GM12872 (cell line): ENCODE results near the gene OVOL3.

Source experiments
- CTCF ChIP-seq: IDR thresholded peaks from 3 replicates; pipeline ENCODE4 v1.5.1; 2011; ENCODE audit warnings: low read depth, mild to moderate bottlenecking, low read length, moderate library complexity; ENCODE audit not compliant: insufficient read depth

Gene OVOL3

GRCh38 chr19:36103040-36103626 is 7.8 kb upstream of the OVOL3 start:
- TF ChIP-seq CTCF: no peak

GRCh38 chr19:36103842-36104552 is 6.9 kb upstream of the OVOL3 start:
- no peak for TF ChIP-seq CTCF

- no peak for TF ChIP-seq CTCF
These were observed 4.5 kb upstream of the OVOL3 start for GRCh38 chr19:36106441-36106840.

GRCh38 chr19:36106991-36107390 is 4.0 kb upstream of the OVOL3 start:
- no peak for TF ChIP-seq CTCF

- no peak for TF ChIP-seq CTCF
These were observed 2.3 kb upstream of the OVOL3 start for GRCh38 chr19:36108684-36109083.

GRCh38 chr19:36111200-36111539 is 227 bp downstream of the OVOL3 start:
- TF ChIP-seq CTCF: no peak

GRCh38 chr19:36112678-36113077 is 1.7 kb downstream of the OVOL3 start:
- TF ChIP-seq CTCF: no peak

GRCh38 chr19:36113425-36113824 is 2.5 kb downstream of the OVOL3 start:
- TF ChIP-seq CTCF: no peak
